ENCODE results near the gene TMEM95. TPM values are rescaled to one million over a fixed set of nuclear protein-coding genes. Genes with fewer than 3 reads are reported as not detected.
"Not testable (repeated sequence)": the region's sequence is repeated elsewhere in the genome, so short reads cannot be mapped to it uniquely, and the experiment has no call there.

Gene TMEM95
- total RNA-seq, 1 donor from 2014 or later: not detected

- Mint-ChIP-seq H3K4me1 (ENCODE audit: unreplicated experiment) (peaks cover 22% of the 10 kb centered on the region), H3K27me3 (no peaks in the 10 kb centered on the region), H3K27ac (peak overlapping the region; percentile 96), H3K4me3 (peak overlapping the region; percentile 93), H3K36me3 (no peaks in the 10 kb centered on the region), H3K9me3 (no peaks in the 10 kb centered on the region)
- TF ChIP-seq CTCF (conservative IDR thresholded peaks at IDR 0.05): no peak
- DNase-seq (ENCODE audit: extremely low spot score, unreplicated experiment): no peak
These were observed 24.8 kb upstream of the TMEM95 start for GRCh38 chr17:7329997-7330637.

GRCh38 chr17:7330638-7331015 lies 24.3 kb upstream of the TMEM95 start:
- no peak for DNase-seq (ENCODE audit: extremely low spot score, unreplicated experiment)
- Mint-ChIP-seq H3K9me3 (no peaks in the 10 kb centered on the region), H3K27ac (no peak overlapping the region), H3K4me1 (ENCODE audit: unreplicated experiment) (peaks cover 22% of the 10 kb centered on the region), H3K4me3 (peak overlapping the region; percentile 93), H3K36me3 (no peaks in the 10 kb centered on the region), H3K27me3 (no peaks in the 10 kb centered on the region)
- no peak for TF ChIP-seq CTCF (conservative IDR thresholded peaks at IDR 0.05)

- no peak for DNase-seq (ENCODE audit: extremely low spot score, unreplicated experiment)
- no peak overlapping the region for H3K4me3 Mint-ChIP-seq
- TF ChIP-seq CTCF (conservative IDR thresholded peaks at IDR 0.05): no peak
- no peaks in the 10 kb centered on the region for H3K36me3 Mint-ChIP-seq
- no peak overlapping the region for H3K27ac Mint-ChIP-seq
- peaks cover 22% of the 10 kb centered on the region for H3K4me1 Mint-ChIP-seq (ENCODE audit: unreplicated experiment)
- H3K9me3 Mint-ChIP-seq: no peaks in the 10 kb centered on the region
- peaks cover 2% of the 10 kb centered on the region for H3K27me3 Mint-ChIP-seq
These were observed 22.8 kb upstream of the TMEM95 start for GRCh38 chr17:7332111-7332510.

GRCh38 chr17:7332600-7333069 lies 22.3 kb upstream of the TMEM95 start:
- not testable (repeated sequence) for H3K27ac Mint-ChIP-seq; H3K27me3 Mint-ChIP-seq; H3K4me3 Mint-ChIP-seq; DNase-seq (ENCODE audit: extremely low spot score, unreplicated experiment); H3K36me3 Mint-ChIP-seq; H3K9me3 Mint-ChIP-seq
- peaks cover 20% of the 10 kb centered on the region for H3K4me1 Mint-ChIP-seq (ENCODE audit: unreplicated experiment)

GRCh38 chr17:7334938-7335538 lies 19.9 kb upstream of the TMEM95 start:
- H3K36me3 Mint-ChIP-seq: no peaks in the 10 kb centered on the region
- no peak overlapping the region for H3K27ac Mint-ChIP-seq
- H3K9me3 Mint-ChIP-seq: no peaks in the 10 kb centered on the region
- TF ChIP-seq CTCF (conservative IDR thresholded peaks at IDR 0.05): no peak
- peaks cover 2% of the 10 kb centered on the region for H3K4me1 Mint-ChIP-seq (ENCODE audit: unreplicated experiment)
- H3K4me3 Mint-ChIP-seq: no peak overlapping the region
- peaks cover 5% of the 10 kb centered on the region for H3K27me3 Mint-ChIP-seq
- no peak for DNase-seq (ENCODE audit: extremely low spot score, unreplicated experiment)

- H3K4me1 Mint-ChIP-seq (ENCODE audit: unreplicated experiment); H3K4me3 Mint-ChIP-seq; H3K27me3 Mint-ChIP-seq; H3K27ac Mint-ChIP-seq; H3K36me3 Mint-ChIP-seq; H3K9me3 Mint-ChIP-seq; DNase-seq (ENCODE audit: extremely low spot score, unreplicated experiment): not testable (repeated sequence)
These were observed 19.2 kb upstream of the TMEM95 start for GRCh38 chr17:7335765-7336164.
